Vagina (tissue), 2 donors: ENCODE measurements around the gene PWWP2B. TPM values are rescaled to one million over a fixed set of nuclear protein-coding genes. Genes with fewer than 3 reads are reported as not detected.

Experiments used
- DNase-seq, 2 donors: peaks; one replicate each; pipeline ENCODE4 v3.0.0-alpha.2; 2017; ENCODE audit errors: extremely low spot score in 2 of 2
- H3K27ac ChIP-seq: fragments of 200-600 bp; sonication (generic); one replicate; pipeline ENCODE4 v1.5.1; 2019
- H3K27me3 ChIP-seq: fragments of 200-600 bp; sonication (generic); one replicate; pipeline ENCODE4 v1.5.1; 2019
- H3K36me3 ChIP-seq, 2 donors: fragments of 200-600 bp; sonication (generic); one replicate each; pipeline ENCODE4 v1.5.1; 2017 to 2019
- H3K4me1 ChIP-seq: fragments of 200-600 bp; sonication (generic); one replicate; pipeline ENCODE4 v1.5.1; 2019
- H3K4me3 ChIP-seq, 2 donors: fragments of 200-600 bp; sonication (generic); 1 replicate in 1 of 2; 2 replicates in 1 of 2; pipeline ENCODE4 v1.5.1; 2016 to 2019
- H3K9me3 ChIP-seq: fragments of 200-600 bp; sonication (generic); one replicate; pipeline ENCODE4 v1.5.1; 2019
- CTCF ChIP-seq, 3 experiments: fragments of 450-650 bp in 2 of 3; fragments of 200-600 bp in 1 of 3; sonication (generic) in 1 of 3; IDR thresholded peaks; one replicate each; pipeline ENCODE4 v1.5.1; 2017 to 2019; ENCODE audit warnings: antibody characterized with exemption in 3 of 3, mild to moderate bottlenecking in 2 of 3, moderate library complexity in 2 of 3
- POLR2A ChIP-seq, 2 donors: fragments of 450-650 bp; IDR thresholded peaks; one replicate each; pipeline ENCODE4 v1.6.1; 2017; ENCODE audit warnings: antibody characterized with exemption in 2 of 2, mild to moderate bottlenecking in 2 of 2, moderate library complexity in 2 of 2
- POLR2AphosphoS5 ChIP-seq, 2 donors: sonication (generic); formaldehyde crosslinking; IDR thresholded peaks; one replicate each; pipeline ENCODE4 v1.9.0; 2017; ENCODE audit warnings: antibody characterized with exemption in 2 of 2, mild to moderate bottlenecking in 2 of 2, low read depth in 1 of 2; ENCODE audit not compliant: insufficient read depth in 1 of 2
- intact Hi-C: fragments of 100-400 bp; cut with DNase I; formaldehyde crosslinking; loops from one replicate; pipeline ENCODE4 v1.15.1; 2023
- total RNA-seq: library from RNA; depleted of rRNA; stranded (reverse); fragments of >200 nt; gene quantifications from one replicate; pipeline ENCODE4 v1.2.3, GENCODE V29; 2016

Gene PWWP2B
- total RNA-seq, 1 donor from 2014 or later, result 14.7 TPM

GRCh38 chr10:132362151-132362611 lies 34.8 kb upstream of the PWWP2B start:
- H3K4me1 ChIP-seq, result no peaks in the 10 kb centered on the region
- DNase-seq, result no peak
- intact Hi-C loops, result no loop called here
- no peak overlapping the region for H3K4me3 ChIP-seq
- no peak overlapping the region for H3K27ac ChIP-seq
- H3K36me3 ChIP-seq, result peaks cover 0 to 10% of the 10 kb centered on the region in 2 donors
- TF ChIP-seq CTCF (IDR thresholded peaks at IDR 0.05), result no peak
- TF ChIP-seq POLR2A (IDR thresholded peaks at IDR 0.05), result no peak
- TF ChIP-seq POLR2AphosphoS5 (IDR thresholded peaks at IDR 0.05; ENCODE audit: insufficient read depth in 1 of 2, low read depth in 1 of 2), result no peak
- H3K27me3 ChIP-seq, result no peaks in the 10 kb centered on the region
- H3K9me3 ChIP-seq, result no peaks in the 10 kb centered on the region

GRCh38 chr10:132363376-132363775 lies 33.6 kb upstream of the PWWP2B start:
- intact Hi-C loops, result no loop called here
- DNase-seq, result no peak
- Histone ChIP-seq H3K4me3 (no peak overlapping the region), H3K9me3 (no peaks in the 10 kb centered on the region), H3K4me1 (no peaks in the 10 kb centered on the region), H3K27ac (no peak overlapping the region), H3K36me3 (peaks cover 0 to 20% of the 10 kb centered on the region in 2 donors), H3K27me3 (no peaks in the 10 kb centered on the region)
- no peak for TF ChIP-seq POLR2AphosphoS5 (IDR thresholded peaks at IDR 0.05; ENCODE audit: insufficient read depth in 1 of 2, low read depth in 1 of 2)
- no peak for TF ChIP-seq CTCF (IDR thresholded peaks at IDR 0.05)
- no peak for TF ChIP-seq POLR2A (IDR thresholded peaks at IDR 0.05)

GRCh38 chr10:132363921-132364593 lies 32.9 kb upstream of the PWWP2B start:
- Histone ChIP-seq H3K36me3 (peaks cover 0 to 20% of the 10 kb centered on the region in 2 donors), H3K4me3 (no peak overlapping the region), H3K27me3 (no peaks in the 10 kb centered on the region), H3K4me1 (no peaks in the 10 kb centered on the region), H3K27ac (no peak overlapping the region), H3K9me3 (no peaks in the 10 kb centered on the region)
- no peak for TF ChIP-seq POLR2AphosphoS5 (IDR thresholded peaks at IDR 0.05; ENCODE audit: insufficient read depth in 1 of 2, low read depth in 1 of 2)
- no peak for TF ChIP-seq CTCF (IDR thresholded peaks at IDR 0.05)
- TF ChIP-seq POLR2A (IDR thresholded peaks at IDR 0.05), result no peak
- intact Hi-C loops, result no loop called here
- DNase-seq, result peak; percentile 99 to 100

GRCh38 chr10:132364594-132364970 lies 32.4 kb upstream of the PWWP2B start:
- no peaks in the 10 kb centered on the region for H3K27me3 ChIP-seq
- DNase-seq, result no peak
- intact Hi-C loops, result no loop called here
- H3K27ac ChIP-seq, result no peak overlapping the region
- no peak overlapping the region for H3K4me3 ChIP-seq
- TF ChIP-seq POLR2AphosphoS5 (IDR thresholded peaks at IDR 0.05; ENCODE audit: insufficient read depth in 1 of 2, low read depth in 1 of 2) (no peak), CTCF (IDR thresholded peaks at IDR 0.05) (no peak), POLR2A (IDR thresholded peaks at IDR 0.05) (no peak)
- no peaks in the 10 kb centered on the region for H3K4me1 ChIP-seq
- H3K36me3 ChIP-seq, result peaks cover 0 to 20% of the 10 kb centered on the region in 2 donors
- H3K9me3 ChIP-seq, result no peaks in the 10 kb centered on the region

GRCh38 chr10:132365102-132365501 lies 31.9 kb upstream of the PWWP2B start:
- DNase-seq, result no peak
- no peak for TF ChIP-seq POLR2AphosphoS5 (IDR thresholded peaks at IDR 0.05; ENCODE audit: insufficient read depth in 1 of 2, low read depth in 1 of 2)
- TF ChIP-seq POLR2A (IDR thresholded peaks at IDR 0.05), result no peak
- Histone ChIP-seq H3K27me3 (no peaks in the 10 kb centered on the region), H3K36me3 (peaks cover 0 to 20% of the 10 kb centered on the region in 2 donors), H3K4me1 (no peaks in the 10 kb centered on the region), H3K4me3 (no peak overlapping the region), H3K27ac (no peak overlapping the region), H3K9me3 (no peaks in the 10 kb centered on the region)
- intact Hi-C loops, result no loop called here
